VCaP (cell line): ENCODE measurements around the gene VOPP1.

Source experiments
- H3K27ac ChIP-seq: fragments of 450-650 bp; 2 replicates; pipeline ENCODE4 v1.5.1; 2017
- CTCF ChIP-seq: fragments of 450-650 bp; conservative IDR thresholded peaks from 2 replicates; pipeline ENCODE4 v1.5.1; 2017; ENCODE audit warnings: mild to moderate bottlenecking, moderate library complexity

Gene VOPP1

GRCh38 chr7:55537458-55537990 is 34.8 kb downstream of the VOPP1 start:
- TF ChIP-seq CTCF, result no peak
- H3K27ac ChIP-seq, result no peak overlapping the region

- no peak for TF ChIP-seq CTCF
- no peak overlapping the region for H3K27ac ChIP-seq
These were observed 35.5 kb downstream of the VOPP1 start for GRCh38 chr7:55536619-55537457.

- H3K27ac ChIP-seq, result no peak overlapping the region
- no peak for TF ChIP-seq CTCF
These were observed 36.7 kb downstream of the VOPP1 start for GRCh38 chr7:55535617-55536016.

GRCh38 chr7:55534916-55535590 is 37.2 kb downstream of the VOPP1 start:
- H3K27ac ChIP-seq, result no peak overlapping the region
- no peak for TF ChIP-seq CTCF

GRCh38 chr7:55534262-55534915 is 37.9 kb downstream of the VOPP1 start:
- H3K27ac ChIP-seq, result peak overlapping the region; percentile 43
- TF ChIP-seq CTCF, result no peak

- peak overlapping the region; percentile 43 for H3K27ac ChIP-seq
- TF ChIP-seq CTCF, result no peak
These were observed 38.6 kb downstream of the VOPP1 start for GRCh38 chr7:55533729-55534080.
